A673 (cell line): Measurements from ENCODE around the gene NACA. TPM values are rescaled to one million over a fixed set of nuclear protein-coding genes. Genes with fewer than 3 reads are reported as not detected.

Experiments used
- BruUV-seq: library from RNA; stranded (reverse); fragments of 400-500 nt; replicated peaks from 2 replicates; lab custom pipeline; 2021; lab: Mats Ljungman, UMichigan
- CTCF ChIA-PET: fragments of 300-600 bp; sonication (Branson Sonifier 250); formaldehyde crosslinking; loops from one replicate; lab custom pipeline; 2022; ENCODE audit warnings: antibody characterized with exemption; lab: Charles Lee
- POLR2A ChIA-PET: fragments of 300-600 bp; sonication (Branson Sonifier 250); formaldehyde crosslinking; loops from one replicate; lab custom pipeline; 2022; ENCODE audit warnings: antibody characterized with exemption; ENCODE audit not compliant: low non-redundant PET; lab: Charles Lee
- DNase-seq: peaks from one replicate; pipeline ENCODE4 v3.0.0-alpha.2; 2015; ENCODE audit warnings: low spot score
- H3K27ac ChIP-seq: fragments of 200-600 bp; sonication (generic); 2 replicates; pipeline ENCODE4 v1.5.1; 2016; ENCODE audit warnings: mixed run types, low read depth, mild to moderate bottlenecking, mixed read lengths, antibody characterized with exemption, low read length; ENCODE audit not compliant: poor library complexity, severe bottlenecking
- H3K27me3 ChIP-seq: fragments of 200-600 bp; sonication (generic); replicated peaks from 2 replicates; pipeline ENCODE4 v1.6.1; 2017; ENCODE audit warnings: mixed run types, low read depth, mild to moderate bottlenecking, mixed read lengths, antibody characterized with exemption, low read length; ENCODE audit not compliant: insufficient read depth, poor library complexity
- H3K36me3 ChIP-seq: fragments of 200-600 bp; sonication (generic); 2 replicates; pipeline ENCODE4 v1.6.1; 2016; ENCODE audit warnings: mixed run types, mild to moderate bottlenecking, mixed read lengths, antibody characterized with exemption, low read length; ENCODE audit not compliant: insufficient read depth, poor library complexity, severe bottlenecking
- H3K4me1 ChIP-seq: fragments of 200-600 bp; sonication (generic); 2 replicates; pipeline ENCODE4 v1.6.1; 2017; ENCODE audit warnings: mixed run types, mild to moderate bottlenecking, mixed read lengths, antibody characterized with exemption, low read length; ENCODE audit not compliant: insufficient read depth, poor library complexity, severe bottlenecking
- H3K4me3 ChIP-seq: fragments of 200-600 bp; sonication (generic); 2 replicates; pipeline ENCODE4 v1.5.1; 2016; ENCODE audit warnings: low read depth, mixed run types, mild to moderate bottlenecking, mixed read lengths, low read length; ENCODE audit not compliant: poor library complexity, severe bottlenecking
- H3K9me3 ChIP-seq: fragments of 200-600 bp; sonication (generic); 2 replicates; pipeline ENCODE4 v1.6.1; 2016; ENCODE audit warnings: mixed run types, low read depth, mild to moderate bottlenecking, mixed read lengths, antibody characterized with exemption, low read length; ENCODE audit not compliant: poor library complexity, severe bottlenecking
- CTCF ChIP-seq: fragments of 300-800, 200-600 bp; sonication (generic); conservative IDR thresholded peaks from 2 replicates; pipeline ENCODE4 v1.5.1; 2017; ENCODE audit warnings: low read depth, mild to moderate bottlenecking, antibody characterized with exemption, low read length, moderate library complexity, mixed read lengths
- EZH2 ChIP-seq: fragments of 200-600 bp; sonication (generic); IDR thresholded peaks from 2 replicates; pipeline ENCODE4 v1.6.1; 2017; ENCODE audit warnings: borderline replicate concordance, low read depth, mild to moderate bottlenecking, mixed read lengths, antibody characterized with exemption, low read length; ENCODE audit not compliant: poor library complexity, severe bottlenecking
- intact Hi-C: fragments of 100-400 bp; cut with micrococcal nuclease; formaldehyde crosslinking; loops from one replicate; pipeline ENCODE4 v1.10.0; 2022; ENCODE audit not compliant: unreplicated experiment
- total RNA-seq: library from RNA; stranded (reverse); gene quantifications from 2 replicates; pipeline ENCODE4 v1.2.3, GENCODE V29; 2021

The NACA gene
- total RNA-seq, 1 experiment from 2014 or later: 908 TPM

GRCh38 chr12:56725723-56726102 lies 614 bp upstream of the NACA start:
- Histone ChIP-seq H3K4me1 (peaks cover 29% of the 10 kb centered on the region), H3K27me3 (no peaks in the 10 kb centered on the region), H3K27ac (peak overlapping the region; percentile 96), H3K9me3 (no peaks in the 10 kb centered on the region), H3K4me3 (peak overlapping the region; percentile 89), H3K36me3 (peaks cover 44% of the 10 kb centered on the region)
- ChIA-PET CTCF (interaction anchor here (0.8 to 1.4 kb wide), 2 partner anchors 89 to 987 kb away, joined by 3 to 5 read pairs; no protein-coding TSS in a partner anchor), POLR2A (interaction anchor here (0.6 to 0.9 kb wide), 4 partner anchors 38 to 761 kb away, joined by 6 to 13 read pairs (median 8); partner anchors contain the start of gene PTGES3)
- intact Hi-C loops: loop anchor here (2.0 kb wide), 1 partner anchor 37 kb away; the partner anchor contains the start of gene PTGES3
- BruUV-seq: TSS peak; percentile 98
- DNase-seq: no peak
- TF ChIP-seq EZH2: no peak
- no peak for TF ChIP-seq CTCF

- Histone ChIP-seq H3K27ac (peak overlapping the region; percentile 96), H3K27me3 (no peaks in the 10 kb centered on the region), H3K4me1 (peaks cover 39% of the 10 kb centered on the region), H3K4me3 (peak overlapping the region; percentile 89), H3K9me3 (no peaks in the 10 kb centered on the region), H3K36me3 (peaks cover 47% of the 10 kb centered on the region)
- TF ChIP-seq EZH2: no peak
- no peak for TF ChIP-seq CTCF
- CTCF ChIA-PET: no interaction called here
- DNase-seq: no peak
- BruUV-seq: TSS peak; percentile 54
- intact Hi-C loops: loop anchor here (2.0 kb wide), 1 partner anchor 36 kb away; the partner anchor contains the start of gene PTGES3
- POLR2A ChIA-PET: no interaction called here
Observed at GRCh38 chr12:56724701-56724971, 463 bp downstream of the NACA start.

- Histone ChIP-seq H3K4me1 (peaks cover 45% of the 10 kb centered on the region), H3K27me3 (no peaks in the 10 kb centered on the region), H3K9me3 (no peaks in the 10 kb centered on the region), H3K27ac (peak overlapping the region; percentile 96), H3K36me3 (peaks cover 52% of the 10 kb centered on the region), H3K4me3 (peak overlapping the region; percentile 89)
- ChIA-PET CTCF (interaction anchor here (0.8 kb wide), 1 partner anchor 281 kb away, joined by 3 read pairs; no protein-coding TSS in a partner anchor), POLR2A (no interaction called here)
- DNase-seq: peak; percentile 53
- TF ChIP-seq EZH2: no peak
- TF ChIP-seq CTCF: no peak
- intact Hi-C loops: loop anchor here (2.0 kb wide), 1 partner anchor 35 kb away; the partner anchor contains the start of gene PTGES3
- no TSS peak for BruUV-seq
Observed at GRCh38 chr12:56723889-56724700, 1.0 kb downstream of the NACA start.
